ENCODE measurements around the gene TFAM. TPM values are rescaled to one million over a fixed set of nuclear protein-coding genes. Genes with fewer than 3 reads are reported as not detected.

Gene TFAM
- total RNA-seq, 1 experiment from 2014 or later: 44.9 TPM

DNA sequence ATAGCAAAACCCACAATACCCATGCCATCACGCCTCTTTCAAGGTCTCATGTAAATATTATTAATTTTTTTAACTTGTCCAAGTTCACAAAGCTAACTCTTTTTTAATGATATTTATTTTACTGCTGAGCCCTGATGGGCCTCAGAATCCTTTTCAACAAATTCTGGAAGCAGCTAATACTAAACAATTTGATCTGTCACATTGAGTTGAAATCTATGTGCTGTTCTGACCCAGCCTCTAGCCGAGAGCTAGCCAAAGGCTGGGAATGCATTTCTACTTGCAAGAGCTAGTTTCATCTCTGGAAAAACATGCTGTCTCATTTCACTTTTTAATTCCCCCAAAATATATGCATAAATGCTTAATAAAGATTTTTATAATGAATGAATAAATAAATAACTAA, 47.9 kb downstream of the TFAM start:
- no peak for DNase-seq (ENCODE audit: low read depth)

- no peak for DNase-seq (ENCODE audit: low read depth)
These were observed 48.4 kb downstream of the TFAM start for GRCh38 chr10:58433571-58433970.

GRCh38 chr10:58435297-58435985, 50.2 kb downstream of the TFAM start:
- peak; percentile 99 for DNase-seq (ENCODE audit: low read depth)

- DNase-seq (ENCODE audit: low read depth): peak; percentile 45
These were observed 50.9 kb downstream of the TFAM start for GRCh38 chr10:58436071-58436470.

GRCh38 chr10:58438340-58438871, 53.2 kb downstream of the TFAM start:
- DNase-seq (ENCODE audit: low read depth): peak; percentile 75

GRCh38 chr10:58438986-58439385, 53.8 kb downstream of the TFAM start:
- DNase-seq (ENCODE audit: low read depth): no peak

- no peak for DNase-seq (ENCODE audit: low read depth)
These were observed 54.6 kb downstream of the TFAM start for GRCh38 chr10:58439632-58440364.

DNA sequence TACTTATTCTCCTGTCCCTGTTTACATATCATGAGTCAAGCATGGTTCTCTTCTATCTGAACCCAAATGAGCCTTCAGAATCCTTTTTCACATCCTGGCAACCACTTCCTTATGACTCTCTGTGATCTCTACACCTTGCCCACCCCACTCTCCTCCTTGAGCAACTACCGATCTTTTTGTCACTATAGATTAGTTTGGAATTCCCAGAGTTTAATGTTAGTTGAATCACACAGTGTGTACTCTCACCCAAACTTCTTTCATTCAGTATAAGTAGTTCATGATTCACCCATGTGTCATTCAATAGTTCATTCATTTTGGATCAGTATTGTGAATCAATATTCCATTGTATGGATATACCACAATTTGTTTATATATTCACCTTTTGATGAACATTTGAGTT, 55.3 kb downstream of the TFAM start:
- DNase-seq (ENCODE audit: low read depth): no peak

- DNase-seq (ENCODE audit: low read depth): peak; percentile 66
These were observed 59.1 kb downstream of the TFAM start for GRCh38 chr10:58444321-58444720.

GRCh38 chr10:58444876-58445275, 59.7 kb downstream of the TFAM start:
- no peak for DNase-seq (ENCODE audit: low read depth)

GRCh38 chr10:58448121-58448935, 63.1 kb downstream of the TFAM start:
- DNase-seq (ENCODE audit: low read depth): no peak

Other genes starting within 250 kb of the TFAM start
- gene IPMK, start 117.5 kb upstream of the TFAM start, total RNA-seq (2014; rRNA removed): 6.8 and 7.6 TPM in 2 replicates
- gene CISD1, start 116.2 kb upstream of the TFAM start, total RNA-seq (2014; rRNA removed): 17.8 and 21.6 TPM in 2 replicates
- gene UBE2D1, start 50.4 kb upstream of the TFAM start, total RNA-seq (2014; rRNA removed): 17.1 and 18.5 TPM in 2 replicates
- gene BICC1, start 127.5 kb downstream of the TFAM start, total RNA-seq (2014; rRNA removed): 17.3 and 20.7 TPM in 2 replicates